Right lobe of liver (tissue), 4 donors: ENCODE data around the gene CAMK1.

Source experiments
- POLR2A ChIP-seq: fragments of 450-650 bp; IDR thresholded peaks from one replicate; pipeline ENCODE4 v1.6.1; 2017; ENCODE audit warnings: antibody characterized with exemption, mild to moderate bottlenecking
- TF ChIP-seq, protein P1 (sequence below), 4 donors: fragments of 200-600 bp in 3 of 4; fragments of 450-650 bp in 1 of 4; IDR thresholded peaks; one replicate each; pipeline versions ENCODE4 v1.5.1 to v1.8.0; 2016 to 2022; ENCODE audit warnings: antibody characterized with exemption in 4 of 4, mild to moderate bottlenecking in 2 of 4
- donor health status: DM: no; HTN: no; CAD: no.
- donor health status: DM: no; HTN: no; CAD: no.
- donor health status: DM: no; HTN: yes; CAD: no.

DNA sequence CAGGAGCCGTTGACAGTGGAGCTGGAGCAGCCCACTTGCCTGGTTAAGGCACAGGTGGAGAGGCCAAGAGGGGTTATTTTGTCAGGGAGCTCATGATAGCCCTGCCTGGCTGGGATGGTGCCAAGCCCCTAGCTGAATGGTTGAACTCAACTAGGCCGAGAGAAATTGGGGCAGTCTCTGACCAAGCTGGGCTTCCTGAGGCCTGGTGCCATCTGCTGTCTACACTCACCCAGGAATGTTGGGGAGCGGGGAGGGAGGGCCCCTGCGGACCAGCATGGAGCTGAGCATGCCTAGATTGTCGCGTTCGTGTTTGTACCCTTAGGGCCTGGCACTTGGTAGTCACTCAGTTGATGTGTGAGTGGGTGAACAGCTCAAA is 37.0 kb downstream of the CAMK1 start:
- TF ChIP-seq, protein P1, sequence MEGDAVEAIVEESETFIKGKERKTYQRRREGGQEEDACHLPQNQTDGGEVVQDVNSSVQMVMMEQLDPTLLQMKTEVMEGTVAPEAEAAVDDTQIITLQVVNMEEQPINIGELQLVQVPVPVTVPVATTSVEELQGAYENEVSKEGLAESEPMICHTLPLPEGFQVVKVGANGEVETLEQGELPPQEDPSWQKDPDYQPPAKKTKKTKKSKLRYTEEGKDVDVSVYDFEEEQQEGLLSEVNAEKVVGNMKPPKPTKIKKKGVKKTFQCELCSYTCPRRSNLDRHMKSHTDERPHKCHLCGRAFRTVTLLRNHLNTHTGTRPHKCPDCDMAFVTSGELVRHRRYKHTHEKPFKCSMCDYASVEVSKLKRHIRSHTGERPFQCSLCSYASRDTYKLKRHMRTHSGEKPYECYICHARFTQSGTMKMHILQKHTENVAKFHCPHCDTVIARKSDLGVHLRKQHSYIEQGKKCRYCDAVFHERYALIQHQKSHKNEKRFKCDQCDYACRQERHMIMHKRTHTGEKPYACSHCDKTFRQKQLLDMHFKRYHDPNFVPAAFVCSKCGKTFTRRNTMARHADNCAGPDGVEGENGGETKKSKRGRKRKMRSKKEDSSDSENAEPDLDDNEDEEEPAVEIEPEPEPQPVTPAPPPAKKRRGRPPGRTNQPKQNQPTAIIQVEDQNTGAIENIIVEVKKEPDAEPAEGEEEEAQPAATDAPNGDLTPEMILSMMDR (IDR thresholded peaks at IDR 0.05): no peak
- TF ChIP-seq POLR2A: no peak
